K562 (cell line): Measurements from ENCODE around the gene PDCD1. TPM values are rescaled to one million over a fixed set of nuclear protein-coding genes. Genes with fewer than 3 reads are reported as not detected.
A peak's percentile ranks its signal among the peaks of the same experiment; 100 is the strongest.

ENCODE experiments used
- ATAC-seq: fragments of 200-7000 bp; cut with Tn5 transposase; 3 replicates; pipeline ENCODE4 v1.9.1; 2020; ENCODE audit warnings: moderate library complexity
- BruUV-seq: library from RNA; stranded (reverse); fragments of 400-500 nt; replicated peaks from 2 replicates; lab custom pipeline; 2021; lab: Mats Ljungman, UMichigan
- CTCF ChIA-PET: fragments of 300-600 bp; formaldehyde crosslinking; extraction: SDS; loops from one replicate; lab custom pipeline; 2021; ENCODE audit warnings: low intra/inter-chr PET ratio; lab: Yijun Ruan, JAX
- POLR2A ChIA-PET: fragments of 300-600, 350-650 bp; sonication (Branson Sonifier 250); formaldehyde crosslinking; extraction: SDS; loops from one replicate; lab custom pipeline; 2021; ENCODE audit warnings: antibody characterized with exemption, inconsistent platforms; lab: Yijun Ruan, JAX
- DNase-seq, 4 experiments: peaks; one replicate each; pipeline versions ENCODE4 v3.0.0 to v3.0.0-alpha.2; 2011 to 2018; ENCODE audit warnings: low spot score in 3 of 4, mixed read lengths in 3 of 4; ENCODE audit errors: extremely low read depth in 1 of 4
- FAIRE-seq: peaks from 2 replicates; lab custom pipeline; 2011; peaks lifted over from hg19 to GRCh38; lab: Jason Lieb, UNC
- H2AFZ ChIP-seq: 2 replicates; pipeline ENCODE4 v1.6.0; 2011; ENCODE audit warnings: low read depth, low read length, control low read depth, inconsistent platforms
- H3K27ac ChIP-seq: fragments of 200-600 bp; 3 replicates; pipeline ENCODE4 v1.8.0; 2011; ENCODE audit warnings: low read depth, mild to moderate bottlenecking, control low read depth, inconsistent platforms, low read length, moderate library complexity, mixed read lengths; ENCODE audit errors: extremely low read depth
- H3K27me3 ChIP-seq, 2 experiments: fragments of 300-600 bp in 1 of 2; 2 replicates in 1 of 2; 3 replicates in 1 of 2; pipeline versions ENCODE4 v1.6.0 to v1.8.0; 2011; ENCODE audit warnings: inconsistent platforms in 2 of 2, low read length in 2 of 2, mild to moderate bottlenecking in 1 of 2, mixed read lengths in 1 of 2, moderate library complexity in 1 of 2; ENCODE audit not compliant: control insufficient read depth in 2 of 2, insufficient read depth in 2 of 2
- H3K36me3 ChIP-seq: fragments of 300-600 bp; 3 replicates; pipeline ENCODE4 v1.8.0; 2011; ENCODE audit warnings: mild to moderate bottlenecking, low read length, inconsistent platforms; ENCODE audit not compliant: control insufficient read depth, insufficient read depth
- H3K4me1 ChIP-seq, 2 experiments: fragments of 200-600 bp in 1 of 2; replicated peaks in 1 of 2; 2 replicates in 1 of 2; 3 replicates in 1 of 2; pipeline versions ENCODE4 v1.5.1 to v1.8.0; 2011; ENCODE audit warnings: inconsistent platforms in 2 of 2, low read length in 2 of 2, mild to moderate bottlenecking in 1 of 2, mixed read lengths in 1 of 2, moderate library complexity in 1 of 2; ENCODE audit not compliant: control insufficient read depth in 2 of 2, insufficient read depth in 2 of 2
- H3K4me2 ChIP-seq: 2 replicates; pipeline ENCODE4 v1.6.1; 2011; ENCODE audit warnings: low read length, control low read depth, inconsistent platforms, mixed read lengths; ENCODE audit not compliant: insufficient read depth
- H3K4me3 ChIP-seq: fragments of 200-600 bp; sonication (generic), shearing (Covaris generic); 2 replicates; pipeline ENCODE4 v1.5.1; 2016; ENCODE audit warnings: control low read depth, inconsistent platforms
- H3K79me2 ChIP-seq: fragments of 200-600 bp; 3 replicates; pipeline ENCODE4 v1.8.0; 2011; ENCODE audit warnings: low read length, inconsistent platforms; ENCODE audit not compliant: control insufficient read depth, insufficient read depth
- H3K9ac ChIP-seq, 2 experiments: 2 replicates each; pipeline versions ENCODE4 v1.6.0 to v1.6.1; 2011; ENCODE audit warnings: low read depth in 2 of 2, low read length in 2 of 2, control low read depth in 1 of 2, inconsistent platforms in 1 of 2, mild to moderate bottlenecking in 1 of 2, mixed read lengths in 1 of 2; ENCODE audit not compliant: insufficient read depth in 1 of 2
- H3K9me1 ChIP-seq: one replicate; pipeline ENCODE4 v1.6.0; 2011; ENCODE audit warnings: inconsistent platforms, mild to moderate bottlenecking, low read length, moderate library complexity; ENCODE audit not compliant: control insufficient read depth, insufficient read depth
- H3K9me3 ChIP-seq: replicated peaks from 2 replicates; pipeline ENCODE4 v1.5.1; 2011; ENCODE audit warnings: low read depth, low read length, inconsistent platforms; ENCODE audit not compliant: control insufficient read depth, insufficient read depth
- H4K20me1 ChIP-seq: replicated peaks from 2 replicates; pipeline ENCODE4 v1.6.1; 2011; ENCODE audit warnings: low read length, inconsistent platforms, mixed read lengths; ENCODE audit not compliant: control insufficient read depth, insufficient read depth
- ARID2 ChIP-seq: fragments of 450-650 bp; IDR thresholded peaks from 2 replicates; pipeline ENCODE4 v1.6.1; 2017; ENCODE audit warnings: antibody characterized with exemption, mild to moderate bottlenecking
- CC2D1A ChIP-seq: fragments of 450-650 bp; IDR thresholded peaks from 2 replicates; pipeline ENCODE4 v1.6.1; 2017; ENCODE audit warnings: mild to moderate bottlenecking
- CHD4 ChIP-seq: fragments of 200-600 bp; sonication (generic); IDR thresholded peaks from 3 replicates; pipeline ENCODE4 v1.6.1; 2012; ENCODE audit warnings: low read depth, mild to moderate bottlenecking, mixed read lengths, low read length, inconsistent platforms; ENCODE audit not compliant: insufficient read depth, insufficient replicate concordance, poor library complexity, severe bottlenecking
- EGR1 ChIP-seq: fragments of 450-650 bp; conservative IDR thresholded peaks from 2 replicates; pipeline ENCODE4 v1.6.1; 2017; ENCODE audit warnings: mild to moderate bottlenecking
- GMEB1 ChIP-seq: fragments of 250-450 bp; sonication (Bioruptor Pico); IDR thresholded peaks from 2 replicates; pipeline ENCODE4 v1.4.0; 2020; ENCODE audit warnings: mild to moderate bottlenecking
- GTF2E2 ChIP-seq: fragments of 200-800 bp; sonication (Bioruptor generic); IDR thresholded peaks from 2 replicates; pipeline ENCODE4 v1.6.1; 2016; ENCODE audit warnings: missing genetic modification characterization, missing compliant biosample characterization
- HIVEP1 ChIP-seq: fragments of 250-450 bp; sonication (Bioruptor Pico); IDR thresholded peaks from 2 replicates; pipeline ENCODE4 v1.4.0; 2020; ENCODE audit warnings: mild to moderate bottlenecking
- MIER1 ChIP-seq: fragments of 450-650 bp; IDR thresholded peaks from 2 replicates; pipeline ENCODE4 v1.6.1; 2016; ENCODE audit warnings: antibody characterized with exemption, mild to moderate bottlenecking, low read depth
- MTA2 ChIP-seq: fragments of 450-650 bp; IDR thresholded peaks from 2 replicates; pipeline ENCODE4 v1.6.1; 2016; ENCODE audit warnings: low read depth
- PHB ChIP-seq: fragments of 250-450 bp; sonication (Bioruptor Pico); IDR thresholded peaks from 2 replicates; pipeline ENCODE4 v1.5.0; 2021
- PHF21A ChIP-seq: fragments of 450-650 bp; IDR thresholded peaks from 2 replicates; pipeline ENCODE4 v1.6.1; 2017; ENCODE audit warnings: low read depth, borderline replicate concordance
- SMAD1 ChIP-seq: fragments of 150-350 bp; IDR thresholded peaks from 2 replicates; pipeline ENCODE4 v1.6.1; 2014; ENCODE audit warnings: low read length, low read depth; ENCODE audit not compliant: partially characterized antibody
- SNIP1 ChIP-seq: fragments of 450-650 bp; IDR thresholded peaks from 2 replicates; pipeline ENCODE4 v1.7.1; 2017; ENCODE audit warnings: low read depth, mild to moderate bottlenecking
- STAT5A ChIP-seq: IDR thresholded peaks from 2 replicates; pipeline ENCODE4 v1.6.1; 2012; ENCODE audit warnings: low read length, inconsistent platforms, borderline replicate concordance
- TBL1XR1 ChIP-seq, 2 experiments: IDR thresholded peaks; 2 replicates each; pipeline ENCODE4 v1.6.1; 2012; ENCODE audit warnings: improper control_type of control experiment in 2 of 2, low read length in 2 of 2, mild to moderate bottlenecking in 1 of 2
- TRIM24 ChIP-seq, 2 experiments: fragments of 450-650 bp; IDR thresholded peaks; 2 replicates each; pipeline ENCODE4 v1.6.1; 2016
- XRCC4 ChIP-seq: IDR thresholded peaks from one replicate; pipeline ENCODE4 v1.6.1; 2011; ENCODE audit not compliant: insufficient read depth, insufficient read length; ENCODE audit errors: extremely low read depth
- ZNF12 ChIP-seq: sonication (generic); formaldehyde crosslinking; IDR thresholded peaks from 2 replicates; pipeline ENCODE4 v1.4.0; 2020; ENCODE audit warnings: mild to moderate bottlenecking, missing genetic modification reagents
- ZNF311 ChIP-seq: fragments of 250-450 bp; sonication (Bioruptor Pico); IDR thresholded peaks from 2 replicates; pipeline ENCODE4 v1.4.0; 2020; ENCODE audit warnings: mild to moderate bottlenecking, moderate library complexity
- ZNF41 ChIP-seq: fragments of 250-450 bp; sonication (Bioruptor Pico); conservative IDR thresholded peaks from 2 replicates; pipeline ENCODE4 v1.4.0; 2020; ENCODE audit warnings: mild to moderate bottlenecking
- ZNF449 ChIP-seq: fragments of 250-450 bp; sonication (Bioruptor Pico); IDR thresholded peaks from 2 replicates; pipeline ENCODE4 v1.8.0; 2022; ENCODE audit warnings: moderate library complexity, mild to moderate bottlenecking, inconsistent platforms
- ZNF717 ChIP-seq: fragments of 250-450 bp; sonication (Bioruptor Pico); IDR thresholded peaks from 2 replicates; pipeline ENCODE4 v1.5.0; 2021
- WGBS: fragments of 100-300 bp; shearing (Covaris generic); methylation state at CpG from one replicate; pipeline ENCODE4 v1.1.6; 2016; ENCODE audit warnings: low coverage, mixed read lengths; ENCODE audit not compliant: insufficient coverage; ENCODE audit errors: missing lambda C conversion rate; 5-methylcytosine and 5-hydroxymethylcytosine counted together
- in situ Hi-C: fragments of 300-500 bp; cut with MboI; formaldehyde crosslinking; loops from 4 replicates; pipeline ENCODE4 v1.15.0; 2018; ENCODE audit warnings: inconsistent platforms, mixed read lengths
- intact Hi-C: fragments of 100-400 bp; cut with micrococcal nuclease; formaldehyde crosslinking; loops from 2 replicates; pipeline ENCODE4 v1.14.2; 2022
- polyA plus RNA-seq, 8 experiments: library from polyadenylated mRNA; depleted of rRNA in 4 of 8; stranded (reverse) in 5 of 8; unstranded in 3 of 8; fragments of >200 nt; fragmentation: Nextera tagmentation in 2 of 8; fragmentation: Illumina TruSeq in 1 of 8; extraction: Ambion mirVana in 2 of 8; extraction: Trizol in 1 of 8; gene quantifications; 2 replicates each; pipeline versions ENCODE4 v1.2.1 to v1.2.3, GENCODE V29; 2011 to 2014; ENCODE audit warnings: inconsistent platforms in 1 of 8, missing spikeins in 1 of 8
- total RNA-seq, 7 experiments: library from RNA; depleted of rRNA in 6 of 7; stranded (reverse); fragments of >200 nt in 6 of 7; fragmentation: Illumina TruSeq in 2 of 7; extraction: Trizol in 2 of 7; gene quantifications; 2 replicates each; pipeline versions ENCODE4 v1.2.1 to v1.2.3, GENCODE V29; 2011 to 2021; ENCODE audit warnings: low replicate concordance in 1 of 7

PDCD1 gene
- total and polyA plus RNA-seq, 9 of the 15 experiments (the other 6 are each of a cell fraction or from before 2014, with no cell fraction given): 0.15 to 2.5 (median 1.0) TPM; not detected in 2

DNA sequence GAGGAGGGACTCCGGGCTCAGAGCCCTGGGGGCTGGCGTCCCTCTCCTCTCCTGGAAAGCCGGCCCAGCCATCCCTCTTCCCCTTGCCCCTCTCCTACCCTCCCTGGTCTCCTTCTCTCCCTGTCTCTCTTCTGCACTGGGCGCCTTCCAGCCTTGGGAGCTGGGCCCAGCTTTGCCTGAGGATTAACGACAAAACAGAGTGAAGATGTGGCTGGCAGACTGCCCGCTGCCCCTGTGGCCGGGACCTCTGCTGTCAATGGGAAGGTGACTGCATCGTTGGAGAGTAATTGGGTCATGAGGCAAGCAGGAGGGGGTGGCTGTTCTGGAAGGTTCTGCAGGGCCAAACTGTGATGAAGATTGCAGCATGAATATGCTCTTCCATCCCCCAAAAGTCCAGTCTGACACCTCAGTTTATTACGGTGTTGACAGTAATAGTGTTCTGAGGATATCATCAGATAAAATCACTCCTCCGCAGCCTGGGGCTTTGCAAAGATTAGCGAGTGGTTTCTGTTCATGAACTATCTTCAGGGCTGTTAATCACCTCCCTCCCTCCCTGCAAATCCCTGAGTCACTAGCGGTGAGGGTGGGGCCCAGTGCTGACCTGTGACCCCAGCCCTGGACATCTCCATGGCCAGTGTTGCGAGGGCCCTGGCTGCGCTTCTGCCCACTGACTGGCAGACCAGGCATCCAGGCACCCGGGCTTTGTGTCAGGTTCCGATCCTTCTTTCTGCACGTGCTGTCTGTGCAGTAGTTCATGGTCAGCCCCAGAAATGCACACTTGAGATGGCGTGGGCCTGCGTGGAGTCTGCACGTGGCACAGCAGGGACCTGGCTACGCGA, 33.8 kb upstream of the PDCD1 start:
- H3K9ac ChIP-seq: peak overlapping the region in 1 of 2 experiments; percentile 32; a peak in 1 of 4 replicates
- 14% methylated on average over 18 of the region's 22 CpGs for WGBS
- H3K4me3 ChIP-seq: no peak overlapping the region
- peak; percentile 96 for FAIRE-seq
- peaks cover 14 to 42% of the 10 kb centered on the region in 2 experiments for H3K4me1 ChIP-seq
- no peaks in the 10 kb centered on the region for H3K36me3 ChIP-seq
- intact Hi-C loops: no loop called here
- in situ Hi-C loops: no loop called here
- H3K4me2 ChIP-seq: peak overlapping the region; percentile 53; the same call in 1 of the 2 replicates
- ChIA-PET POLR2A (no interaction called here), CTCF (no interaction called here)
- no TSS peak for BruUV-seq
- DNase-seq: peak; percentile 81 to 88 (median 84)
- H3K9me3 ChIP-seq: no peaks in the 10 kb centered on the region
- H3K27me3 ChIP-seq: no peaks in the 10 kb centered on the region; a peak in 1 of 5 replicates
- no peak overlapping the region for H3K27ac ChIP-seq
- H3K79me2 ChIP-seq: no peaks in the 10 kb centered on the region
- no peaks in the 10 kb centered on the region; the same call in 1 of the 2 replicates for H4K20me1 ChIP-seq
- no peak overlapping the region for H2AFZ ChIP-seq
- peak; percentile 100 for ATAC-seq
- peaks cover 4% of the 10 kb centered on the region for H3K9me1 ChIP-seq
- no peak for TF ChIP-seq XRCC4
- TF ChIP-seq TRIM24 (IDR thresholded peaks at IDR 0.05): peak; percentile 39 to 67; a peak in 3 of 4 replicates
- no peak for TF ChIP-seq GTF2E2
- no peak for TF ChIP-seq CC2D1A
- no peak for TF ChIP-seq ZNF41 (CRISPR knock-in tag)
- no peak for TF ChIP-seq ZNF12
- TF ChIP-seq STAT5A: peak; percentile 70
- TF ChIP-seq SNIP1: no peak
- TF ChIP-seq MTA2: peak; percentile 43; the same call in 1 of the 2 replicates
- TF ChIP-seq PHF21A: 0 out of 2 replicates have a peak, but pooled peaks have one; percentile 11
- TF ChIP-seq ZNF717 (CRISPR knock-in tag): no peak
- no peak for TF ChIP-seq ZNF311 (CRISPR knock-in tag)
- peak in 1 of 2 experiments; percentile 77; a peak in 1 of 4 replicates for TF ChIP-seq TBL1XR1 (IDR thresholded peaks at IDR 0.05; ENCODE audit: low read length in 2 of 2)
- no peak for TF ChIP-seq CHD4
- no peak for TF ChIP-seq PHB
- TF ChIP-seq MIER1: no peak
- no peak for TF ChIP-seq ZNF449 (CRISPR knock-in tag)
- no peak for TF ChIP-seq ARID2
- peak; percentile 89 for TF ChIP-seq EGR1
- TF ChIP-seq GMEB1 (CRISPR knock-in tag): no peak
- TF ChIP-seq HIVEP1 (CRISPR knock-in tag): no peak
- TF ChIP-seq SMAD1: no peak
